Epithelial cell of proximal tubule (primary cell): ENCODE data around the gene FMN2. TPM values are rescaled to one million over a fixed set of nuclear protein-coding genes. Genes with fewer than 3 reads are reported as not detected.

ENCODE experiments used
- DNase-seq: peaks from one replicate; pipeline ENCODE4 v3.0.0-alpha.2; 2011; ENCODE audit warnings: low read depth
- H3K4me3 ChIP-seq: 2 replicates; pipeline ENCODE4 v1.5.1; 2011; ENCODE audit warnings: low read depth, mild to moderate bottlenecking, low read length
- CTCF ChIP-seq: conservative IDR thresholded peaks from 2 replicates; pipeline ENCODE4 v1.5.1; 2012; ENCODE audit warnings: low read depth, mild to moderate bottlenecking, low read length
- total RNA-seq: library from RNA; depleted of rRNA; stranded (reverse); fragments of >200 nt; gene quantifications from 2 replicates; pipeline ENCODE4 v1.2.3, GENCODE V29; 2015

Gene FMN2
- total RNA-seq, 1 donor from 2014 or later = 0.86 TPM

DNA sequence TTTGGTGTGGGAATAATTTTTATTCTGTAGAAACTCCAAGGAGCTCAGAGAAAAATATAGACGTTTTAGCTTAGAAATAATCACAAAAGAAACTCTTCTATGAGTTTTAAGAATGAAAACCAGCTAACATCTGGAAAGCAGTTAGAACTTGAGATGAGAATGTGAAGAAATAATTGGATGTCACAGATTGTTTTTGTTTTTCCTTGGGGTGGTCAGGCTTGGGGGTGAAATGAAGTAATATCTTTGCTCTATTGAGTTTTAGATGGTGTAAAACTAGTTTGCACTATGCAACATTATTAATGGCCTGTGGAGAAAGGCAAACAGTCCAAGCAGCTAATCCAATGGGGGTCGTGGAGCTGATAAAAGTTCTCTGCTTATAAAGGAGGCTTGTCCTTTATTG is 101.2 kb downstream of the FMN2 start:
- no peak for DNase-seq
- H3K4me3 ChIP-seq = no peak overlapping the region
- TF ChIP-seq CTCF = no peak

DNA sequence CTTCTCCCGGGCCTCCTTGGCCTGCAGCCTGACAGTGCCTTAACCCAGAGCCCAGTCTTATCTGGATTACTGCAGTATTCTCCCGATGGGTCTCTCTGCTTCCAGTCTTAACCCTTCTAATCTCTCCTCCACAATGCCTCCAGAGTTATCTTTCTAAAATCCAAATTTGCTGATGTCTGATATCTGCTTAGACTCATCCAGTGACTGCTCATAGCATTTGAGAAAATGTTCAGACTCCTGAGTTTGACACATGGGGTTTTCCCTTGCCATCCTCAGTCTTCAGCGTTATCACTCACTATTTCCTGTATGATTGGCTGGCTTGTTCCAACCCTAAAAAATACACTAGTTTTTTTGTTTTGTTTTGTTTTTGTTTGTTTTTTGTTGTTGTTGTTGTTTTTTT is 102.0 kb downstream of the FMN2 start:
- TF ChIP-seq CTCF = no peak
- DNase-seq = no peak

DNA sequence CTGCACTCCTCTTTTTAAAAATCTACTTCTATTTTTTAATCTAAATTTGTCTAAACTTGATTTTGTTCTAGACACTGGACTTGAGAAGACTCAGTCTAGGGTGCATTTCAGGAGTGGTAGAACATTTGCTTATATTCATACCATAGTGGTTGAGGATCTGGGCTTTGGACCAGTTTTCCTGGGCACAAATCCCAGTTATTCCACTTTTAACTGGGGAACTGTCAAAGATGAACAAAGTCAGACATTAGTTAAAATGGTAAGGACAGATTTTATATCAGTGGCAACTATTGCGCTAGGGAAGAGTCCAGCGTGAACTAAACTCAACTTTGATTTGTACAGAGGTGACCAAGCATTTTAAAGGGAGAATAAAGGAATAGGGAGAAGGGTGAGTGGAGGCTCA is 102.4 kb downstream of the FMN2 start:
- no peak for DNase-seq
- no peak for TF ChIP-seq CTCF

More for the DNA sequence above, 102.0 kb downstream of the FMN2 start:
- no peak overlapping the region for H3K4me3 ChIP-seq

DNA sequence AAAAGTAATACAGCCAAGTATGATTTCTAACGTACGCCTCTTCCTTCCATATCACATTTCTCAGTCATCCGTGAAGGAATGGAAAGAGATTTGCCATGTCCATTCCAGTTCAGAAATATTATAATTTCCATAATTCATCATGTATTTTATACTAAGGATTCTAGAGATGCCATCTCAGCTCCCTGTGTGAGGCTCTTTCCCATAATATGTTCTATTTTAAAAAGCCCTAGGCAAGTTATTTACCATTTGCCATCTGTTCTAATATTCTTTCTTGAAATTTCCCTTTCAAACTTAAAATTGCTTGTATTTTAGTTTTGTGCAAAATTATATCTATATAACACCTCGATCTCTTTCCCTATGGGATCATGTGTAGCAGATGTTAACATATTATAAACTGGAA is 106.7 kb downstream of the FMN2 start:
- DNase-seq = no peak
- no peak for TF ChIP-seq CTCF
- H3K4me3 ChIP-seq = no peak overlapping the region

More for the DNA sequence above, 102.4 kb downstream of the FMN2 start:
- no peak overlapping the region for H3K4me3 ChIP-seq

- no peak overlapping the region for H3K4me3 ChIP-seq
- DNase-seq = no peak
- no peak for TF ChIP-seq CTCF
Observed at GRCh38 chr1:240199758-240200645, 108.3 kb downstream of the FMN2 start.

GRCh38 chr1:240201931-240202330 is 110.2 kb downstream of the FMN2 start:
- TF ChIP-seq CTCF = no peak
- no peak for DNase-seq
- no peak overlapping the region for H3K4me3 ChIP-seq
